ENCODE data around the gene COMMD8.

DNA sequence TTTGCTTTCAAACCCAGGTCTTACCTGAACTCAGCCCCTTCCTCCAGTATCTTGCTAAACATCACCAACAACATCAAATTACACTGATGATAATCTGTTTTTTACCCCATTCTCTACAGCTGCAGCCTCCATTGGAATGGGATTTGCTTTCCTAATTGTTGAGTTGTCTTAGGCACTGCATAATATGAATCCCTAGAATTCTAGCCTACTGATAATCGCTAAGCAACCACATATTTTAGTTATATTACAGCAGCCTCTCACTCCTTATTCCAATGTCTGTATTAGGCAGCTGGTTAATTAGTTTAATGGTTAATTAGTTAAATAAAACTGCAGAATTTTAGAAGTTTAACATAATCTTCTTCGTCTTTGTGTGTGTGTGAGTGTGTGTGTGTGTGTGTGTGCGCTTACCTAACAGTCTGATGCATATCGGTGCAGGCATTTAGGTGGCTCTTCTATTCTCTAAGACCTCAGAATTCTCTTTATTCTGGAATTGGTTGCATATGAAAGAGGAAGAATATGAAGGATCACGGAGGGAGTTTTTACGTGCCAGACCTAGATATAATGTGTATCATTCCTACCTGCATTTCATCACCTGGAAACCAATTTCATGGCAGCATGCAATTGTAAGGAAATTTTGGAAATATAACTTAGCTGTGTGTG lies 5.3 kb upstream of the COMMD8 start:
- TF ChIP-seq, protein P1, sequence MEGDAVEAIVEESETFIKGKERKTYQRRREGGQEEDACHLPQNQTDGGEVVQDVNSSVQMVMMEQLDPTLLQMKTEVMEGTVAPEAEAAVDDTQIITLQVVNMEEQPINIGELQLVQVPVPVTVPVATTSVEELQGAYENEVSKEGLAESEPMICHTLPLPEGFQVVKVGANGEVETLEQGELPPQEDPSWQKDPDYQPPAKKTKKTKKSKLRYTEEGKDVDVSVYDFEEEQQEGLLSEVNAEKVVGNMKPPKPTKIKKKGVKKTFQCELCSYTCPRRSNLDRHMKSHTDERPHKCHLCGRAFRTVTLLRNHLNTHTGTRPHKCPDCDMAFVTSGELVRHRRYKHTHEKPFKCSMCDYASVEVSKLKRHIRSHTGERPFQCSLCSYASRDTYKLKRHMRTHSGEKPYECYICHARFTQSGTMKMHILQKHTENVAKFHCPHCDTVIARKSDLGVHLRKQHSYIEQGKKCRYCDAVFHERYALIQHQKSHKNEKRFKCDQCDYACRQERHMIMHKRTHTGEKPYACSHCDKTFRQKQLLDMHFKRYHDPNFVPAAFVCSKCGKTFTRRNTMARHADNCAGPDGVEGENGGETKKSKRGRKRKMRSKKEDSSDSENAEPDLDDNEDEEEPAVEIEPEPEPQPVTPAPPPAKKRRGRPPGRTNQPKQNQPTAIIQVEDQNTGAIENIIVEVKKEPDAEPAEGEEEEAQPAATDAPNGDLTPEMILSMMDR (IDR thresholded peaks at IDR 0.05; ENCODE audit: low read length) = no peak
- no peak for TF ChIP-seq EZH2phosphoT487 (IDR thresholded peaks at IDR 0.05; ENCODE audit: low read length)
- no peak for TF ChIP-seq EZH2 (optimal IDR thresholded peaks at IDR 0.05; ENCODE audit: low read depth, low read length)

Measured in MM.1S (cell line).